CD1c-positive myeloid dendritic cell (primary cell): ENCODE results near the gene TKFC.

ENCODE experiments used
- DNase-seq: peaks from one replicate; pipeline ENCODE4 v3.0.0-alpha.2; 2016; ENCODE audit errors: extremely low spot score

The TKFC gene

GRCh38 chr11:61315260-61315659, 17.8 kb upstream of the TKFC start:
- no peak for DNase-seq

DNA sequence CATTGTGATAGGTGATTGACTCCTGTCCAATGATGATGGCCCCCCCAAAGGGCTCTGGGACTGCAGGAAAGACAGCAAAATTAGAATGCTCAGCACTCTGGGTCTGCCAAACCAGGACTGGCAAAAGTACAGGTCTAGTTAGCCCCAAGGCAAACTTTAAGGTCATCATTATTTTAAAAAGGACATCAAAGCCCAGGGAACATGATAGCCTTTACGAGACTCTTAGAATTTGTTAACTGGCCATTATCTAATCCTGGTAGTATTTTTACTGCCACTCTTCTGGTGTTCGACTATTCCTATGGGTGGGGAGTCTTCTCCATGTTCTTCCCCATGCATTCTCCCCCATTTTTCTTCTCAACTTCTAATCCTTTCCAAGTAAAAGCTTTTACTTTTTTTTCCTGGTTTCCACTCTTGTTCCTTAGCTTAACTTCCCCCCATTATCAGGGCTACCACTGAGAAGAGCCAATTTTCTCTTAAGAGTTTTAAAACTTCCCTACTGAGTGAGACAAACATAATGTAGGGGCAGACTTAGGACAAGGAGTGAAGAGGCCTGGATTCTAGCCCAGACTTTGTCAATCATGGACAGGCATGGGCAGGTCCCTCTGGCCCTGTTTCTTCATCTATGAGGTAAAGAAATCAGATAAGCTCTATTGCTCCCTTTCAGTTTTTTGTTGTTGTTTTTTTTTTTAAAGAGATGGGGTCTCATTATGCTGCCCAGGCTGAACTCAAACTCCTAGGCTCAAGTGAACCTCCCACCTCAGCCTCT, 7.2 kb upstream of the TKFC start:
- DNase-seq: no peak

DNA sequence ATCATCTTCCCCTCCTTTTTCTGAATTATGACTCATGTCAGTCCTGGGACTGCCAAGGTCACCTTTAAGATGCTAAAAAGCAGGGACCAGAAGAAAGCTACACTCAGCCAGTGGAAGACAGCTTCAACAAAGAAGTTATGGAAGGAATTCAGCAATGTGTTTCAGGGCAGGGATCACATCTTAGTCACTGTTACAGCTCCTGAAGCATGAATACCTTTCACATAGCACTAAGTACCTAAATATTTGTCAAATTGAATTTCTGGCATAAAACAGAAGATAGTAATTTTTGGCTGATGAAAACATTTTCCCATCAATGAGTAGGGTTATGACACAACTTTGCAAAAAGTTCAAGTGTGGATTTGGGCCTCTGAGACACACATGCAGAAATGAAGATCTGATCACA, 5.4 kb upstream of the TKFC start:
- no peak for DNase-seq

DNA sequence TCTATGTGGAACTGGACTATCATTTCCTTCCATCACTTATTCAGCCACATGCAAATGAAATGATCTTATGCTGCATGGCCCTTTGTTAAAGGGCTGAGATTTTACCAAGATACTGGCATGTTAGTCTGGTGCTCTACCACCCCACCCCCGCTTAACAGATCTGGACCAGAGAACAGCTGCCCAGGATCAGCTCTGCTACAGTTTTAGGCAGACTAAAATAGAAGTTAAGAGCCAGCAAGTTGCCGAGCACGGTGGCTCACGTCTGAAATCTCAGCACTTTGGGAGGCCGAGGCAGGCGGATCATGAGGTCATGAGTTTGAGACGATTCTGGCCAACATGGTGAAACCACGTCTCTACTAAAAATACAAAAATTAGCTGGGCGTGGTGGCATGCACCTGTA, 4.7 kb upstream of the TKFC start:
- DNase-seq: no peak

GRCh38 chr11:61329871-61330270, 3.2 kb upstream of the TKFC start:
- DNase-seq: no peak

GRCh38 chr11:61331651-61332050, 1.4 kb upstream of the TKFC start:
- DNase-seq: peak; percentile 63

GRCh38 chr11:61332281-61332796, 689 bp upstream of the TKFC start:
- no peak for DNase-seq

DNA sequence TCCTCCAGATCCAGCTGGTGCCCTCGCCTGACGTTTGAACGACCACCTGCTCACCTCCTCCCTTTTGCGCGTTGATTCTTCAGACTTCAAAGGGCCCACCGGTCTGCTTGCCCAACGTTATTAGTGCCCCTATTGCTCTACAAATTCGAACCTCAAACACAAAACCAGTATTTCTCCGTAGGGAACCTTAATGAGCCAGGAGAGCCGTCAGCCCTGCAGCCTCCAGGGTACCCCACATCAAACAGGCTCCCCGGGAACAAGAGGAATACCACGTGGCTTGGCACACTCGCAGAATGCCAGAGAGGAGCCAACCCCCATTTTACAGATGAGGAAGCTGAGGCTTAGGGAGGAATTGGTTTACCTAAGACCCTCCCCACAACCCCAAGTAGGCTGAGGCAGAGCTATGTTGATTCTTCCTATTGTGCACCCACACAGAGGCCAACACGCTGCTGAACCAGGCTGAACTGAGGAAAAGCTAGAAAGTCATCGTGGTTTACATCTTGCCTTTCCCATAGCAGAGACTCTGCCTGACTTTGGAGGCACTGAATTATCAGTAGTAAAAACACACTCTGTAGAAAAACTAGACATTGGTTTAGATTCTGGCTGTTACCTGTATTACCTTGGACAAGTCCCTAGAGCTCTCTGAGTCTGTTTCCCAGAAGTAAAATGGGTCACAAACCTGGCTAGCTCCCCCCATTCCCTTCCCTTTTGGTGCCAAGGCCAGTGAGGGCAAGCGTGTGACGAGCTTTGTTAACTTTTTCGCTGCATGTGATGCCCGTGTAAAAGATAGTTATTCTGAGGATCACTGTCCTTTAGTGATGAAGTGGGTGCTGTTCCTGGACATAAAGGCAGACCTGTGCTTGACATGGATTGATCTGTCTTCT, 764 bp downstream of the TKFC start:
- no peak for DNase-seq

- no peak for DNase-seq
Measured at GRCh38 chr11:61334434-61335354, 1.7 kb downstream of the TKFC start.

- no peak for DNase-seq
Measured at GRCh38 chr11:61335355-61335710, 2.3 kb downstream of the TKFC start.

DNA sequence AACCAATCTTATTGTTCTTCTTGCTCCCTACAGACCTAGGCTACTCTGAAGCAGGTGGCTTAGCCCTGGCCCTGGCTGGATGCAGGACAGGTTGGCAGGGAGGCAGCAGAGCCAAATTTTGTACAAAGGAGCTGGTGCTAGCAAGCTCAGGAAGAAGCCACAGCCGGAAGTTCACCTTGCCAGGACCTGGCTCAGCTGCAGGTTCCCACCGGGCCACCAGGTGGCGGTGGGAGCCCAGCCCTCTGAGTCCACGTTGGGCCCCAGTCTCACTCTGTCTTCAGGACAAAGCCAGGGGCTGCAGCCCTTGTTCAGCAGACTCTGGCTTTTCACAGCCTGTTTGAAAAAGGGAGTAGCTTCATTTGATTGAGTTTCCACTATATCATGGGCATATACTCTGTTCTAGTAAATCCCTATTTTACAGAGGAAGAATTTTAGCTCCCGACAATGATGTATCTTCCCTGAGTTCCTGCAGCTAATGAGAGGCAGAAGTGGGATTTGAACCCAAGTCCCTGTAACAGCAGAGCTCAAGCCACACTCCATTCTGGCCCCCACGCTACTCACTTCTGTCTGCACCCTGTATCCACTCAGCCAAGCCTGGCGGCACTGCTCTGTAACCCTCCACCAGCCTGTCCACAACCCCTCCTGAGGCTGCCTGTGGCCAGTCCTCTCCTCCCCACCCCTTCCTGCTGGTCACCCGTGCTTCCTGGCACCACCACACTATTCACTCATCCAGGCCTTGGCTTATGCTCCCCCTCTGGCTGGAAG, 3.3 kb downstream of the TKFC start:
- DNase-seq: peak; percentile 88

DNA sequence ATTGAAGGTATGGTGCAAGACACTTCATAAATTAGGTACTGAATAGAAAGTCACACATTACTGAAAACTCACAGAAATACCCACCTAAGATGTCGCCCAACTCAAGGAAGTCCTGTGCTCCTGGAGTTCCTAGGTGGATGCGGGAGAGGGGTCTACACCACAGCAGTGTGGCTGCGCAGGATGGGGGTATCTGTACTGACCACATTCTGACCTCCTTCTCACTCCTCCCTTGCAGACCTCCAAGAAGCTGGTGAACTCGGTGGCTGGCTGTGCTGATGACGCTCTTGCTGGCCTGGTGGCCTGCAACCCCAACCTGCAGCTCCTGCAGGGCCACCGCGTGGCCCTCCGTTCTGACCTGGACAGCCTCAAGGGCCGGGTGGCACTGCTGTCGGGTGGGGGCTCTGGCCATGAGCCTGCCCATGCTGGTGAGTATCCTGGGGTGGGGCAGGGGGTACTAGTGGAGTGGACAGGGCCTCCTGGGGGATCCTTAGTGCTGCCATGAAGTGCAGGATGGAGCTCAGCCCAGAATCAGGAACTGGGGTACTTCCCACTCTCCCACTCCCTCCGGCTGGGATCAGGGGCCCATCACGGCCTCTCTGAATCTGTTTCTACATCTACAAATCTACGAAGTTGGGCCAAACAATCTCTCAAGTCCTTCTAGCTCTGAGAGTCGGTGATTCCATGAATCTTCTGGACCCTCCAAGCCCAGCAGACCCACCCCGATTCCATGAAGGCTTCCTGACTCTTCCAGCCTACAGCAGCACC, 4.9 kb downstream of the TKFC start:
- DNase-seq: peak; percentile 41

GRCh38 chr11:61338783-61339489, 5.9 kb downstream of the TKFC start:
- no peak for DNase-seq

- DNase-seq: no peak
Measured at GRCh38 chr11:61339490-61339878, 6.5 kb downstream of the TKFC start.

DNA sequence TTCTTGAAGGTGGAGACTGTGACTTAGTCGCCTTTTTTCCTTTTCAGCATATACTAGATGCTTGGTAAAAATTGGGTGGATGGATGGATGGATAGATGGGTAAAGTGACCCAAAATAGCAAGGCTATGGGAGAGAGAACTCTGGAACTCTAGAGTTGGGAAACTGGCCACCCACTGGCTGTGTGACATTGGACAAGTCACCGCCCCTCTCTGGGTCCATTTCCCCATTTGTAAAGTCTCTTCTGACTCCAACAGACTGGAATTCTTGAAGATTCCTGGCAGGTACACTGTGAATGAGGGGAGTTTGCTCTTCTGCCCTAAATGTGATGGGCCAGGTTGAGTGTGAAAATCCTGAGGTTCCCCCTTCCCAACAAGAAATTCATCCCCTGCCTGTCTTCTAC, 8.0 kb downstream of the TKFC start:
- DNase-seq: no peak

- DNase-seq: no peak
Measured at GRCh38 chr11:61341706-61342105, 8.7 kb downstream of the TKFC start.

GRCh38 chr11:61342207-61342803, 9.3 kb downstream of the TKFC start:
- no peak for DNase-seq

GRCh38 chr11:61343792-61344745, 11.0 kb downstream of the TKFC start:
- no peak for DNase-seq
